Adrenal gland (tissue), 12 donors: ENCODE data around the gene ZNF765. TPM values are rescaled to one million over a fixed set of nuclear protein-coding genes. Genes with fewer than 3 reads are reported as not detected.

Experiments used
- DNase-seq, 7 donors: peaks; one replicate each; pipeline ENCODE4 v3.0.0-alpha.2; 2019 to 2020
- H3K27ac ChIP-seq, 5 donors: fragments of 200-600 bp; sonication (generic) in 4 of 5; 1 replicate in 3 of 5; 2 replicates in 2 of 5; pipeline versions ENCODE4 v1.5.1 to v1.8.0; 2016 to 2020; ENCODE audit warnings: mild to moderate bottlenecking in 1 of 5
- H3K27me3 ChIP-seq: fragments of 200-600 bp; 2 replicates; pipeline ENCODE4 v1.8.0; 2021
- H3K36me3 ChIP-seq, 2 donors: fragments of 200-600 bp; replicated peaks in 1 of 2; 1 replicate in 1 of 2; 2 replicates in 1 of 2; pipeline versions ENCODE4 v1.5.1 to v1.8.0; 2018 to 2022
- H3K4me1 ChIP-seq, 2 donors: fragments of 200-600 bp; replicated peaks in 1 of 2; 1 replicate in 1 of 2; 2 replicates in 1 of 2; pipeline versions ENCODE4 v1.5.1 to v1.8.0; 2018 to 2021
- H3K4me3 ChIP-seq, 4 donors: fragments of 200-600 bp; sonication (generic) in 3 of 4; one replicate each; pipeline ENCODE4 v1.5.1; 2016 to 2018
- H3K9me3 ChIP-seq, 3 donors: fragments of 200-600 bp; sonication (generic) in 1 of 3; replicated peaks in 1 of 3; 1 replicate in 2 of 3; 2 replicates in 1 of 3; pipeline versions ENCODE4 v1.5.1 to v1.8.0; 2016 to 2021
- POLR2A ChIP-seq, 2 donors: fragments of 450-650 bp; IDR thresholded peaks; one replicate each; pipeline ENCODE4 v1.6.1; 2017; ENCODE audit warnings: antibody characterized with exemption in 2 of 2, mild to moderate bottlenecking in 2 of 2, moderate library complexity in 1 of 2
- WGBS, 4 donors: extraction: QIAGEN DNeasy Blood & Tissue Kit in 2 of 4; methylation state at CpG; one replicate each; pipeline versions ENCODE4 v1.1.5 to v1.1.7; 2013 to 2017; 5-methylcytosine and 5-hydroxymethylcytosine counted together
- intact Hi-C, 2 donors: fragments of 100-400 bp; cut with DNase I; formaldehyde crosslinking; loops; one replicate each; pipeline versions ENCODE4 v1.14.1 to v1.15.0; 2022 to 2023
- polyA plus RNA-seq, 3 donors: library from polyadenylated mRNA; stranded (reverse); fragments of 200-250 nt in 2 of 3; fragments of 350-450 nt in 1 of 3; fragmentation: Illumina TruSeq in 1 of 3; extraction: RNeasy Lipid Tissue Mini Kit (QIAGEN cat#74804) in 1 of 3; gene quantifications; one replicate each; pipeline ENCODE4 v1.2.3, GENCODE V29; 2013 to 2014
- total RNA-seq, 9 donors: library from RNA; depleted of rRNA in 4 of 9; stranded (reverse); fragments of >200 nt in 4 of 9; fragments of 120-200 nt in 1 of 9; fragmentation: NEBNext Ultra II Directional in 1 of 9; extraction: Animal tissue kit (Norgen Biotek cat#: 25700) in 1 of 9; gene quantifications; one replicate each; pipeline versions ENCODE4 v1.1.0 to v1.2.4, GENCODE V29; 2013 to 2023
- TF ChIP-seq, protein P1 (sequence below), 6 experiments: fragments of 450-650 bp in 4 of 6; fragments of 200-600 bp in 2 of 6; sonication (generic) in 1 of 6; IDR thresholded peaks; 1 replicate in 5 of 6; 2 replicates in 1 of 6; pipeline versions ENCODE4 v1.5.1 to v1.8.0; 2016 to 2021; ENCODE audit warnings: antibody characterized with exemption in 6 of 6, mild to moderate bottlenecking in 2 of 6, moderate library complexity in 1 of 6
- donor health status: healthy with polysubstance abuse.
- donor health status: Bipolar disorder and iron deficiency.
- donor health status: DM: yes; HTN: yes; CAD: no.
- donor health status: DM: no; HTN: no; CAD: no.
- donor health status: DM: no; HTN: no; CAD: no.
- donor health status: DM: yes; HTN: yes; CAD: no.

Gene ZNF765
- total and polyA plus RNA-seq, 12 donors: 4.3 to 24.0 (median 14.5) TPM

GRCh38 chr19:53374743-53375142, 20.2 kb upstream of the ZNF765 start:
- Histone ChIP-seq H3K36me3 (peaks cover 0 to 16% of the 10 kb centered on the region in 2 donors), H3K9me3 (no peaks in the 10 kb centered on the region), H3K27me3 (no peaks in the 10 kb centered on the region), H3K4me1 (no peaks in the 10 kb centered on the region), H3K4me3 (no peak overlapping the region), H3K27ac (no peak overlapping the region)
- DNase-seq: no peak
- intact Hi-C loops: no loop called here
- TF ChIP-seq, protein P1, sequence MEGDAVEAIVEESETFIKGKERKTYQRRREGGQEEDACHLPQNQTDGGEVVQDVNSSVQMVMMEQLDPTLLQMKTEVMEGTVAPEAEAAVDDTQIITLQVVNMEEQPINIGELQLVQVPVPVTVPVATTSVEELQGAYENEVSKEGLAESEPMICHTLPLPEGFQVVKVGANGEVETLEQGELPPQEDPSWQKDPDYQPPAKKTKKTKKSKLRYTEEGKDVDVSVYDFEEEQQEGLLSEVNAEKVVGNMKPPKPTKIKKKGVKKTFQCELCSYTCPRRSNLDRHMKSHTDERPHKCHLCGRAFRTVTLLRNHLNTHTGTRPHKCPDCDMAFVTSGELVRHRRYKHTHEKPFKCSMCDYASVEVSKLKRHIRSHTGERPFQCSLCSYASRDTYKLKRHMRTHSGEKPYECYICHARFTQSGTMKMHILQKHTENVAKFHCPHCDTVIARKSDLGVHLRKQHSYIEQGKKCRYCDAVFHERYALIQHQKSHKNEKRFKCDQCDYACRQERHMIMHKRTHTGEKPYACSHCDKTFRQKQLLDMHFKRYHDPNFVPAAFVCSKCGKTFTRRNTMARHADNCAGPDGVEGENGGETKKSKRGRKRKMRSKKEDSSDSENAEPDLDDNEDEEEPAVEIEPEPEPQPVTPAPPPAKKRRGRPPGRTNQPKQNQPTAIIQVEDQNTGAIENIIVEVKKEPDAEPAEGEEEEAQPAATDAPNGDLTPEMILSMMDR (IDR thresholded peaks at IDR 0.05): no peak
- TF ChIP-seq POLR2A (IDR thresholded peaks at IDR 0.05): no peak
- 83 to 100% (median 92%) methylated on average over 1 of the region's 1 CpG for WGBS, 4 donors

DNA sequence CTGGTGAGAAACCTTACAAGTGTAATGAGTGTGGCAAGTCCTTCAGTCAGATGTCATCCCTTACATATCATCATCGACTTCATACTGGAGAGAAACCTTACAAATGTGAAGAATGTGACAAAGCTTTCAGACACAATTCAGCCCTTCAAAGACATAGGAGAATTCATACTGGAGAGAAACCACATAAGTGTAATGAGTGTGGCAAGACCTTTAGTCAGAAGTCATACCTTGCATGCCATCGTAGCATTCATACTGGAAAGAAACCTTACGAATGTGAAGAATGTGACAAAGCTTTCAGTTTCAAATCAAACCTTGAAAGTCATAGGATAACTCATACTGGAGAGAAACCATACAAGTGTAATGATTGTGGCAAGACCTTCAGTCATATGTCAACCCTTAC, 13.6 kb upstream of the ZNF765 start:
- DNase-seq: peak in 1 of 7 donors; percentile 0
- 95 to 96% (median 96%) methylated on average over 3 of the region's 3 CpGs for WGBS, 4 donors
- H3K27me3 ChIP-seq: no peaks in the 10 kb centered on the region
- H3K9me3 ChIP-seq: peaks cover 0 to 17% (median 0%) of the 10 kb centered on the region in 3 donors
- H3K27ac ChIP-seq: no peak overlapping the region
- TF ChIP-seq POLR2A (IDR thresholded peaks at IDR 0.05): no peak
- peaks cover 0 to 23% of the 10 kb centered on the region in 2 donors for H3K36me3 ChIP-seq
- intact Hi-C loops: no loop called here
- H3K4me3 ChIP-seq: no peak overlapping the region
- H3K4me1 ChIP-seq: no peaks in the 10 kb centered on the region

DNA sequence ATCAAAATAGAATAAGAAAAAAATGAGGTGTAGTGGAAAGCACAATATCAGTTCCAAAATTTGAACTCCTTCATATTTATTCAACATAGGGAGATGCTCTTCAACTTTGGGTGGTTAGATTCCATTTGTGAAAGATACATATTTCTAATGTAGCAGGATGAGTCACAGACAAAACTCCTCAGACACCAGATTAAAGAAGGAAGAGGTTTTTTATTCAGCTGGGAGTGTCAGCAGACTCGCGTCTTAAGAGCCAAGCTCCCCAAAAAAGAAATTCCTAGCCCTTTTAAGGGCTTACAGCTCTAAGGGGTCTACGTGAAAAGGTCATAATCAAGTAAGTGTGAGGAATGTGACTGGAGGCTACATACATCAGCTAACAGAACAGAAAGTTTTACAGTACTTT, 6.8 kb upstream of the ZNF765 start:
- 40 to 61% (median 53%) methylated on average over 3 of the region's 3 CpGs for WGBS, 4 donors
- DNase-seq: no peak
- Histone ChIP-seq H3K9me3 (peaks cover 0 to 10% (median 0%) of the 10 kb centered on the region in 3 donors), H3K27me3 (no peaks in the 10 kb centered on the region), H3K4me3 (no peak overlapping the region), H3K4me1 (no peaks in the 10 kb centered on the region), H3K27ac (no peak overlapping the region), H3K36me3 (no peaks in the 10 kb centered on the region)
- TF ChIP-seq POLR2A (IDR thresholded peaks at IDR 0.05): no peak
- TF ChIP-seq, protein P1 (IDR thresholded peaks at IDR 0.05): no peak
- intact Hi-C loops: no loop called here

DNA sequence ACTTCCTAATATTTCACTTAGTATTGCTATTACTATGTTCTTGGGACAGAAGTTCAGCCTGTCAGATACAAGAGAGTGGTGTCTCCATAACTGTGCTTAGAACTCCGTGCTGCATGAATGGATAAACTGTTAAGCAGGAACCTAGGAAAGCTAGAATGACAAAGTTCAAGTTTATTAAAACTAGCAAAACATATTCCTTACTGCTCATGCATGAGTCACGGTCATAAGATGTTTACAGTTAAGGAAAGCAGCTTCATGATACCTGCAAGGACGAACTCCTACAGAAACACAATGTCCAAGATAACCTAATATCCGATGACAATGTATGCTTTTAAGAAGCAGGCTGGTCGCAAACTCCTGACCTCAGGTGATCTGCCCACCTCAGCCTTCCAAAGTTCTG, 6.0 kb upstream of the ZNF765 start:
- H3K36me3 ChIP-seq: no peaks in the 10 kb centered on the region
- no peaks in the 10 kb centered on the region for H3K27me3 ChIP-seq
- 78 to 91% (median 89%) methylated on average over 5 of the region's 5 CpGs for WGBS, 4 donors
- H3K9me3 ChIP-seq: peaks cover 0 to 2% (median 0%) of the 10 kb centered on the region in 3 donors
- no peak for DNase-seq
- intact Hi-C loops: no loop called here
- TF ChIP-seq, protein P1 (IDR thresholded peaks at IDR 0.05): no peak
- no peak for TF ChIP-seq POLR2A (IDR thresholded peaks at IDR 0.05)
- no peak overlapping the region for H3K27ac ChIP-seq
- H3K4me1 ChIP-seq: peaks cover 0 to under 1% of the 10 kb centered on the region in 2 donors
- no peak overlapping the region for H3K4me3 ChIP-seq

DNA sequence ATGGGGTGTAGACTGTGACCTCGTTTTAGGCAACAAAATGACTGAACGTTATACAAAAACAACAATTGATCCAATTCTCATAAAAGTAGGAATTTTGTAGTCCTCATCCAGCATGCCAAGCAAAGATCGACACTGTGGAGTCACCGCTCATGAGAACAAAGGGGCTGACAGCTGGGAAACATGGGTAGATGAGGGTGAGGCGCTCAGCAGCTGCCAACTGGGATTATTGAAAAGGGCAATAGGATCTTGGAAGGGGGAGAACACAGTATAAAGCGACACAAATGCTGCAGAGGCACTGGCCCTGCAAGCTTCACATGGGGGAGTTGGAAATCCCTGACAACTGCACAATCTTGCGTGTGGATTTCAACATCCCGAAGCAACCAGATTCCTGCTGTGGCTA, 5.4 kb upstream of the ZNF765 start:
- Histone ChIP-seq H3K36me3 (no peaks in the 10 kb centered on the region), H3K4me1 (peaks cover 6 to 7% of the 10 kb centered on the region in 2 donors), H3K4me3 (no peak overlapping the region), H3K9me3 (no peaks in the 10 kb centered on the region), H3K27me3 (no peaks in the 10 kb centered on the region), H3K27ac (no peak overlapping the region)
- DNase-seq: no peak
- TF ChIP-seq POLR2A (IDR thresholded peaks at IDR 0.05): no peak
- TF ChIP-seq, protein P1 (IDR thresholded peaks at IDR 0.05): no peak
- intact Hi-C loops: no loop called here
- 79 to 90% (median 88%) methylated on average over 8 of the region's 8 CpGs for WGBS, 4 donors
